ENCODE data around the gene SLC35F6. TPM values are rescaled to one million over a fixed set of nuclear protein-coding genes. Genes with fewer than 3 reads are reported as not detected.
A peak's percentile ranks its signal among the peaks of the same experiment; 100 is the strongest.
"Not testable (repeated sequence)": the region's sequence is repeated elsewhere in the genome, so short reads cannot be mapped to it uniquely, and the experiment has no call there.

Gene SLC35F6
- total RNA-seq, 2 experiments from 2014 or later, result 2.0 to 2.7 TPM

DNA sequence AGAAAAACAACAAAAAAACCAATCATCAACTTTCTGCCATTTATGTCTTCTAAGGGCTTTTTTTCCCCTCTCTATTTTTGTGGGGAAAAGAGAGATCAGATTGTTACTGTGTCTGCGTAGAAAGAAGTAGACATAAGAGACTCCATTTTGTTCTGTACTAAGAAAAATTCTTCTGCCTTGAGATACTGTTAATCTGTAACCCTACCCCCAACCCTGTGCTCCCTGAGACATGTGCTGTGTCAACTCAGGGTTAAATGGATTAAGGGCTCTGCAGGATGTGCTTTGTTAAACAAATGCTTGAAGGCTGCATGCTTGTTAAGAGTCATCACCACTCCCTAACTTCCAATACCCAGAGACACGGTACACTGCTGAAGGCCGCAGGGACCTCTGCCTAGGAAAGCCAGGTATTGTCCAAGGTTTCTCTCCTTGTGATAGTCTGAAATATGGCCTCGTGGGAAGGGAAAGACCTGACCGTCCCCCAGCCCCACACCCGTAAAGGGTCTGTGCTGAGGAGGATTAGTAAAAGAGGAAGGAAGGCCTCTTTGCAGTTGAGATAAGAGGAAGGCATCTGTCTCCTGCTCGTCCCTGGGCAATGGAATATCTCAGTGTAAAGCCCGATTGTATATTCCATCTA lies 14.2 kb upstream of the SLC35F6 start:
- CTCF ChIA-PET; H3K4me3 Mint-ChIP-seq; H3K9me3 Mint-ChIP-seq; H3K36me3 Mint-ChIP-seq (ENCODE audit: low read depth); DNase-seq; H3K27ac Mint-ChIP-seq; H3K4me1 Mint-ChIP-seq (ENCODE audit: low read depth); H3K27me3 Mint-ChIP-seq (ENCODE audit: low read depth); intact Hi-C loops (cut with micrococcal nuclease): not testable (repeated sequence)

- H3K27me3 Mint-ChIP-seq (ENCODE audit: low read depth); intact Hi-C loops (cut with micrococcal nuclease); DNase-seq; H3K9me3 Mint-ChIP-seq; H3K4me1 Mint-ChIP-seq (ENCODE audit: low read depth); CTCF ChIA-PET; H3K4me3 Mint-ChIP-seq; H3K27ac Mint-ChIP-seq; H3K36me3 Mint-ChIP-seq (ENCODE audit: low read depth): not testable (repeated sequence)
Observed at GRCh38 chr2:26750467-26750866, 13.6 kb upstream of the SLC35F6 start.

GRCh38 chr2:26752656-26753055 lies 11.4 kb upstream of the SLC35F6 start:
- Mint-ChIP-seq H3K4me3 (no peak overlapping the region), H3K9me3 (no peaks in the 10 kb centered on the region), H3K4me1 (ENCODE audit: low read depth) (peaks cover 2% of the 10 kb centered on the region), H3K27me3 (ENCODE audit: low read depth) (no peaks in the 10 kb centered on the region), H3K27ac (no peak overlapping the region), H3K36me3 (ENCODE audit: low read depth) (no peaks in the 10 kb centered on the region)
- CTCF ChIA-PET, result interaction anchor here (1.1 to 1.4 kb wide), 2 partner anchors 147 to 189 kb away, joined by 3 read pairs; no protein-coding TSS in a partner anchor
- intact Hi-C loops (cut with micrococcal nuclease), result no loop called here
- DNase-seq, result no peak

DNA sequence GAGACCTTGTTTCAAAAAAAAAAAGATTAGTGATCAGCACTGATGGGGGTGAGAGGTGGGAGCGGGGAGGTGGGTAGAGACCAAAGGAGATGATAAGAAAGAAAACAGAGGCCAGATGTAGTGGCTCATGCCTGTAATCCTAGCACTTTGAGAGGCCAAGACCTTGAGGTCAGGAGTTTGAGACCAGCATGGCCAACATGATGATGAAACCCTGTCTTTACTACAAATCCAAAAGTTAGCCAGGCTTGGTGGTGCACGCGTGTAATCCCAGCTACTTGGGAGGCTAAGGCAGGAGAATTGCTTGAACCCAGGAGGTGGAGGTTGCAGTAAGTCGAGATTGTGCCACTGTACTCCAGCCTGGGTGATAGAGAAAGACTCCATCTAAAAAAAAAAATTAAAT lies 9.5 kb upstream of the SLC35F6 start:
- CTCF ChIA-PET, result interaction anchor here (0.6 to 1.8 kb wide), 2 partner anchors 9 to 216 kb away, joined by 3 to 4 read pairs; partner anchors contain the start of gene MAPRE3
- H3K36me3 Mint-ChIP-seq (ENCODE audit: low read depth), result no peaks in the 10 kb centered on the region
- H3K27ac Mint-ChIP-seq, result no peak overlapping the region
- no peaks in the 10 kb centered on the region for H3K27me3 Mint-ChIP-seq (ENCODE audit: low read depth)
- intact Hi-C loops (cut with micrococcal nuclease), result no loop called here
- DNase-seq, result no peak
- H3K4me1 Mint-ChIP-seq (ENCODE audit: low read depth), result peaks cover 9% of the 10 kb centered on the region
- no peak overlapping the region for H3K4me3 Mint-ChIP-seq
- no peaks in the 10 kb centered on the region for H3K9me3 Mint-ChIP-seq

DNA sequence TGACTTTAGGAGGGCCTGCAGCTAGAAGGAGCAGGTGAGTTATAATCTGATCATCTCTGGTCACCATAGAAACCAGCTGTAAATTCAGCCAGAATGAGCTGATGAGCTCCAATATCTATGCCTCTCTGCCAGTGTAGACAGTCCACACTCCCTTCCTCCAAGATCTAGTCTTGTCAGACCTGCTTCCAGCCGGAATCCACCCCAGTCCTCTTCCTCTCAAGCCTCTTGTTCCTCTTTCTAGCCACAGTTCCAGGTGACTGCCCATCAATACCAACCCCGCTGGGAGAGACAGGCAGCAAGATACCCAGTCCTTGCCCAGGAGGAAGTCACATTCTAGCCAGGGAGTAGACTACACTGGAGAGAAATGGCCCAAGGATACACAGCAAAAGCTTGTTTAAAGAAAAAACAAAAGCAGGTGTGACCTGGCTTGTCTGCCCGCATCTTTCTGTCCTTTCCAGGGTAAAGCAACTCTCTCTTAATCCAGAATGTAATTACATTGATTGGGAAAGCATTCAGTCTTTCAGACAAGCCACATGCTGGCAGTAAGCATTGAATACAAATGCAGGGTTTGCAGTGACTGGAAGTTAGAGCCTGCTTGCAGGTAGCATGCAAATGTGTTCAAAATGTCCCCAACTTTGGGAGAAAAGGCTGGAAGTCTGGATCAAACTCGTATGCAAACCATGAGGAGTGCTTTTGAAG lies 9.0 kb upstream of the SLC35F6 start:
- peaks cover 9% of the 10 kb centered on the region for H3K4me1 Mint-ChIP-seq (ENCODE audit: low read depth)
- no peaks in the 10 kb centered on the region for H3K27me3 Mint-ChIP-seq (ENCODE audit: low read depth)
- no peak for DNase-seq
- CTCF ChIA-PET, result interaction anchor here (0.5 to 1.8 kb wide), 2 partner anchors 10 to 89 kb away, joined by 4 read pairs; no protein-coding TSS in a partner anchor
- no peak overlapping the region for H3K4me3 Mint-ChIP-seq
- H3K36me3 Mint-ChIP-seq (ENCODE audit: low read depth), result no peaks in the 10 kb centered on the region
- no peaks in the 10 kb centered on the region for H3K9me3 Mint-ChIP-seq
- no peak overlapping the region for H3K27ac Mint-ChIP-seq
- intact Hi-C loops (cut with micrococcal nuclease), result no loop called here

GRCh38 chr2:26756337-26756736 lies 7.7 kb upstream of the SLC35F6 start:
- H3K36me3 Mint-ChIP-seq (ENCODE audit: low read depth), result no peaks in the 10 kb centered on the region
- H3K9me3 Mint-ChIP-seq, result no peaks in the 10 kb centered on the region
- peaks cover 9% of the 10 kb centered on the region for H3K4me1 Mint-ChIP-seq (ENCODE audit: low read depth)
- H3K27ac Mint-ChIP-seq, result no peak overlapping the region
- no peak for DNase-seq
- CTCF ChIA-PET, result interaction anchor here (1.5 kb wide), 1 partner anchor 18 kb away, joined by 11 read pairs; no protein-coding TSS in a partner anchor
- no peaks in the 10 kb centered on the region for H3K27me3 Mint-ChIP-seq (ENCODE audit: low read depth)
- intact Hi-C loops (cut with micrococcal nuclease), result no loop called here
- H3K4me3 Mint-ChIP-seq, result no peak overlapping the region

DNA sequence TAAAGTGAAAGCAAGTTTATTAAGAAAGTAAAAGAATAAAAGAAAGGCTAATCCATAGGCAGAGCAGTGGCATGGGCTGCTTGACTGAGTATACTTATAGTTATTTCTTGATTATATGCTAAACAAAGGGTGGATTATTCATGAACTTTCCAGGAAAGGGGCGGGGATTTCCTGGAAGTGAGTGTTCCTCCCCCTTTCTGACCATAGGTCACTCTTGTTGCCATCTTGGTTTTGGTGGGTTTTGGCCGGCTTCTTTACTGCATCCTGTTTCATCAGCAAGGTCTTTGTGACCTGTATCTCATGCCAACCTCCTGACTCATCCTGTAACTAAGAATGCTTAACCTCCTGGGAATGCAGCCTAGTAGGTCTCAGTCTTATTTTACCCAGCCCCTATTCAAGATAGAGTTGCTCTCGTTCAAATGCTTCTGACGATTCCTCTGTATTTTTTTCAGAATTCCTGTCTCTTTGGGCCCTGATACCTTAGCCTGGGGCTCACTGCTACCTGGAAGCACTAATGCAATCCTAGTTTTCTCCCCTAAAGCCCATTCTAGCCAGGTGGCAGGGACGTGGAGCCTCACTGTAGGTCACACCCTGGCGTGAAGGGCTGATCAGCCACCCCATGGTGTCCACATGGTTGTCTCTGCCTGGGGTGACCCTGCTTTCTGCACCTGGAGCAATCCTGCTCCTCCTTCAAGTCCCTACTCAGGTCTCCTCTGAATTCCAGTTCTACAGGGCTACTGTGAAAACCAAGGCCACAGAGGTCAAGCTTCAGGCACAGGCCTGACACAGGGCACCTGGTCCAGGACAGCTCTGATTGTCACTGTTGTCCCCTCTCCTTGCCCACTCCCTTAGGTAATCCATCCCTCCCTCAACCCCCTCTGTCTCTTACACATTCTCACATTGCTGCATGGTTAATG lies 6.0 kb upstream of the SLC35F6 start:
- Mint-ChIP-seq H3K36me3 (ENCODE audit: low read depth) (no peaks in the 10 kb centered on the region), H3K9me3 (no peaks in the 10 kb centered on the region), H3K27me3 (ENCODE audit: low read depth) (no peaks in the 10 kb centered on the region), H3K4me3 (no peak overlapping the region), H3K4me1 (ENCODE audit: low read depth) (peaks cover 11% of the 10 kb centered on the region), H3K27ac (no peak overlapping the region)
- intact Hi-C loops (cut with micrococcal nuclease), result no loop called here
- DNase-seq, result peak; percentile 50
- CTCF ChIA-PET, result interaction anchor here (0.5 to 1.5 kb wide), 2 partner anchors 13 to 17 kb away, joined by 3 to 11 read pairs; no protein-coding TSS in a partner anchor

GRCh38 chr2:26758790-26759321 lies 5.2 kb upstream of the SLC35F6 start:
- Mint-ChIP-seq H3K36me3 (ENCODE audit: low read depth) (no peaks in the 10 kb centered on the region), H3K4me3 (no peak overlapping the region), H3K27me3 (ENCODE audit: low read depth) (no peaks in the 10 kb centered on the region), H3K4me1 (ENCODE audit: low read depth) (peaks cover 14% of the 10 kb centered on the region), H3K9me3 (no peaks in the 10 kb centered on the region), H3K27ac (no peak overlapping the region)
- DNase-seq, result no peak
- CTCF ChIA-PET, result interaction anchor here (0.5 kb wide), 1 partner anchor 14 kb away, joined by 3 read pairs; no protein-coding TSS in a partner anchor
- intact Hi-C loops (cut with micrococcal nuclease), result no loop called here

- peaks cover 17% of the 10 kb centered on the region for H3K4me1 Mint-ChIP-seq (ENCODE audit: low read depth)
- H3K9me3 Mint-ChIP-seq, result no peaks in the 10 kb centered on the region
- CTCF ChIA-PET, result interaction anchor here (0.6 kb wide), 1 partner anchor 39 kb away, joined by 3 read pairs; no protein-coding TSS in a partner anchor
- no peaks in the 10 kb centered on the region for H3K36me3 Mint-ChIP-seq (ENCODE audit: low read depth)
- no peaks in the 10 kb centered on the region for H3K27me3 Mint-ChIP-seq (ENCODE audit: low read depth)
- intact Hi-C loops (cut with micrococcal nuclease), result no loop called here
- no peak overlapping the region for H3K27ac Mint-ChIP-seq
- H3K4me3 Mint-ChIP-seq, result no peak overlapping the region
- DNase-seq, result no peak
Observed at GRCh38 chr2:26759845-26760244, 4.2 kb upstream of the SLC35F6 start.

GRCh38 chr2:26760991-26761390 lies 3.1 kb upstream of the SLC35F6 start:
- H3K27ac Mint-ChIP-seq; H3K27me3 Mint-ChIP-seq (ENCODE audit: low read depth); H3K4me3 Mint-ChIP-seq; intact Hi-C loops (cut with micrococcal nuclease); CTCF ChIA-PET; DNase-seq; H3K9me3 Mint-ChIP-seq; H3K36me3 Mint-ChIP-seq (ENCODE audit: low read depth): not testable (repeated sequence)
- peaks cover 28% of the 10 kb centered on the region for H3K4me1 Mint-ChIP-seq (ENCODE audit: low read depth)

DNA sequence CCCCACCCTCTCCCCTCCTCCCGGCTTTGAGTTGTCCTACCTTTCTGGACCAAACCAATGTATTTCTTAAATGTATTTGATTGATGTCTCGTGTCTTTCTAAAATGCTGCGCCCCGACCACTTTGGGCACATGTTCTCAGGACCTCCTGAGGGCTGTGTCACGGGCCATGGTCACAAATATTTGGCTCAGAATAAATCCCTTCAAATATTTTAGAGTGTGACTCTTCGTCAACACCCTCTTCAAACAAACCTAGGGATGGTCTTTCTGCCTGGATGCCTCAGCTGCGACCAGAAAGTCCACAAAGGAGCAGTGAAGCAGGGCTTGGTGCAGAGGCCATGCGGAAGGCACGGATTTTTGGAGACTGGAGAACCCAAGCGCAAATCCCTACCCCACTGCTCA lies 1.1 kb upstream of the SLC35F6 start:
- no peaks in the 10 kb centered on the region for H3K27me3 Mint-ChIP-seq (ENCODE audit: low read depth)
- peak overlapping the region; percentile 91 for H3K4me3 Mint-ChIP-seq
- CTCF ChIA-PET, result no interaction called here
- no peaks in the 10 kb centered on the region for H3K36me3 Mint-ChIP-seq (ENCODE audit: low read depth)
- peaks cover 39% of the 10 kb centered on the region for H3K4me1 Mint-ChIP-seq (ENCODE audit: low read depth)
- no peak overlapping the region for H3K27ac Mint-ChIP-seq
- DNase-seq, result no peak
- H3K9me3 Mint-ChIP-seq, result no peaks in the 10 kb centered on the region
- intact Hi-C loops (cut with micrococcal nuclease), result no loop called here

- H3K4me1 Mint-ChIP-seq (ENCODE audit: low read depth), result peaks cover 48% of the 10 kb centered on the region
- no peaks in the 10 kb centered on the region for H3K36me3 Mint-ChIP-seq (ENCODE audit: low read depth)
- H3K9me3 Mint-ChIP-seq, result no peaks in the 10 kb centered on the region
- intact Hi-C loops (cut with micrococcal nuclease), result loop anchor here (1.0 kb wide), 1 partner anchor 20 kb away; no protein-coding TSS in a partner anchor
- CTCF ChIA-PET, result no interaction called here
- DNase-seq, result peak; percentile 10
- no peaks in the 10 kb centered on the region for H3K27me3 Mint-ChIP-seq (ENCODE audit: low read depth)
- peak overlapping the region; percentile 91 for H3K4me3 Mint-ChIP-seq
- H3K27ac Mint-ChIP-seq, result peak overlapping the region; percentile 81
Observed at GRCh38 chr2:26764906-26765305, 822 bp downstream of the SLC35F6 start.
